Measurements from ENCODE around the gene SMIM33.

GRCh38 chr5:139468421-139468931, 2.3 kb upstream of the SMIM33 start:
- TF ChIP-seq CTCF (IDR thresholded peaks at IDR 0.05) (no peak), EZH2 (IDR thresholded peaks at IDR 0.05) (no peak)
